ENCODE data around the gene RTEL1.
"Not testable (repeated sequence)": the region's sequence is repeated elsewhere in the genome, so short reads cannot be mapped to it uniquely, and the experiment has no call there.

RTEL1 gene

GRCh38 chr20:63620991-63621390, 37.1 kb upstream of the RTEL1 start:
- Histone ChIP-seq H3K4me3 (ENCODE audit: low read length) (no peak overlapping the region), H3K9ac (ENCODE audit: low read length) (no peak overlapping the region), H3K4me1 (ENCODE audit: control insufficient read depth, insufficient read depth, low read length) (peaks cover 3% of the 10 kb centered on the region), H3K36me3 (ENCODE audit: control insufficient read depth, insufficient read depth, low read length, severe bottlenecking) (peaks cover 23% of the 10 kb centered on the region), H3K9me3 (ENCODE audit: control insufficient read depth, low read length) (no peaks in the 10 kb centered on the region), H3K27me3 (replicated peaks; ENCODE audit: control insufficient read depth, insufficient read depth, low read length) (no peaks in the 10 kb centered on the region)
- no peak for DNase-seq (ENCODE audit: low read depth)

GRCh38 chr20:63622096-63622495, 36.0 kb upstream of the RTEL1 start:
- H3K4me1 ChIP-seq (ENCODE audit: control insufficient read depth, insufficient read depth, low read length), result peaks cover 3% of the 10 kb centered on the region
- no peak overlapping the region for H3K9ac ChIP-seq (ENCODE audit: low read length)
- no peaks in the 10 kb centered on the region for H3K9me3 ChIP-seq (ENCODE audit: control insufficient read depth, low read length)
- H3K4me3 ChIP-seq (ENCODE audit: low read length), result no peak overlapping the region
- peaks cover 16% of the 10 kb centered on the region for H3K36me3 ChIP-seq (ENCODE audit: control insufficient read depth, insufficient read depth, low read length, severe bottlenecking)
- DNase-seq (ENCODE audit: low read depth), result no peak
- no peaks in the 10 kb centered on the region for H3K27me3 ChIP-seq (replicated peaks; ENCODE audit: control insufficient read depth, insufficient read depth, low read length)

- peaks cover 3% of the 10 kb centered on the region for H3K4me1 ChIP-seq (ENCODE audit: control insufficient read depth, insufficient read depth, low read length)
- peaks cover 12% of the 10 kb centered on the region for H3K36me3 ChIP-seq (ENCODE audit: control insufficient read depth, insufficient read depth, low read length, severe bottlenecking)
- DNase-seq (ENCODE audit: low read depth), result no peak
- no peaks in the 10 kb centered on the region for H3K9me3 ChIP-seq (ENCODE audit: control insufficient read depth, low read length)
- H3K27me3 ChIP-seq (replicated peaks; ENCODE audit: control insufficient read depth, insufficient read depth, low read length), result no peaks in the 10 kb centered on the region
- no peak overlapping the region for H3K4me3 ChIP-seq (ENCODE audit: low read length)
- H3K9ac ChIP-seq (ENCODE audit: low read length), result no peak overlapping the region
Observed at GRCh38 chr20:63622732-63623131, 35.4 kb upstream of the RTEL1 start.

- no peaks in the 10 kb centered on the region for H3K36me3 ChIP-seq (ENCODE audit: control insufficient read depth, insufficient read depth, low read length, severe bottlenecking)
- H3K4me1 ChIP-seq (ENCODE audit: control insufficient read depth, insufficient read depth, low read length), result peaks cover 14% of the 10 kb centered on the region
- DNase-seq (ENCODE audit: low read depth), result peak; percentile 60
- H3K9me3 ChIP-seq (ENCODE audit: control insufficient read depth, low read length), result no peaks in the 10 kb centered on the region
- H3K9ac ChIP-seq (ENCODE audit: low read length), result no peak overlapping the region
- H3K27me3 ChIP-seq (replicated peaks; ENCODE audit: control insufficient read depth, insufficient read depth, low read length), result no peaks in the 10 kb centered on the region
- no peak overlapping the region for H3K4me3 ChIP-seq (ENCODE audit: low read length)
Observed at GRCh38 chr20:63624486-63624885, 33.6 kb upstream of the RTEL1 start.

GRCh38 chr20:63625771-63626423, 32.2 kb upstream of the RTEL1 start:
- Histone ChIP-seq H3K9ac (ENCODE audit: low read length) (peak overlapping the region; percentile 95), H3K27me3 (replicated peaks; ENCODE audit: control insufficient read depth, insufficient read depth, low read length) (no peaks in the 10 kb centered on the region), H3K4me1 (ENCODE audit: control insufficient read depth, insufficient read depth, low read length) (peaks cover 14% of the 10 kb centered on the region), H3K9me3 (ENCODE audit: control insufficient read depth, low read length) (no peaks in the 10 kb centered on the region), H3K36me3 (ENCODE audit: control insufficient read depth, insufficient read depth, low read length, severe bottlenecking) (no peaks in the 10 kb centered on the region), H3K4me3 (ENCODE audit: low read length) (peak overlapping the region; percentile 89)
- DNase-seq (ENCODE audit: low read depth), result peak; percentile 59

- Histone ChIP-seq H3K36me3 (ENCODE audit: control insufficient read depth, insufficient read depth, low read length, severe bottlenecking) (no peaks in the 10 kb centered on the region), H3K9ac (ENCODE audit: low read length) (peak within 1 kb of the TSS; percentile 99), H3K4me1 (ENCODE audit: control insufficient read depth, insufficient read depth, low read length) (peaks cover 14% of the 10 kb centered on the region), H3K9me3 (ENCODE audit: control insufficient read depth, low read length) (no peaks in the 10 kb centered on the region), H3K27me3 (replicated peaks; ENCODE audit: control insufficient read depth, insufficient read depth, low read length) (no peaks in the 10 kb centered on the region), H3K4me3 (ENCODE audit: low read length) (peak within 1 kb of the TSS; percentile 96)
- peak; percentile 83 for DNase-seq (ENCODE audit: low read depth)
Observed at GRCh38 chr20:63626424-63627128, 31.5 kb upstream of the RTEL1 start, which contains the start of gene GMEB2. Gene GMEB2 (minus strand): TSS chr20:63627101. CDS start chr20:63619397, 7,704 bp downstream.

GRCh38 chr20:63627129-63627750, 30.9 kb upstream of the RTEL1 start:
- Histone ChIP-seq H3K4me1 (ENCODE audit: control insufficient read depth, insufficient read depth, low read length) (peaks cover 14% of the 10 kb centered on the region), H3K9me3 (ENCODE audit: control insufficient read depth, low read length) (no peaks in the 10 kb centered on the region), H3K36me3 (ENCODE audit: control insufficient read depth, insufficient read depth, low read length, severe bottlenecking) (no peaks in the 10 kb centered on the region), H3K9ac (ENCODE audit: low read length) (peak overlapping the region; percentile 99), H3K27me3 (replicated peaks; ENCODE audit: control insufficient read depth, insufficient read depth, low read length) (no peaks in the 10 kb centered on the region), H3K4me3 (ENCODE audit: low read length) (peak overlapping the region; percentile 96)
- DNase-seq (ENCODE audit: low read depth), result peak; percentile 97

- H3K36me3 ChIP-seq (ENCODE audit: control insufficient read depth, insufficient read depth, low read length, severe bottlenecking), result no peaks in the 10 kb centered on the region
- H3K9me3 ChIP-seq (ENCODE audit: control insufficient read depth, low read length), result no peaks in the 10 kb centered on the region
- H3K4me3 ChIP-seq (ENCODE audit: low read length), result peak overlapping the region; percentile 96
- no peak for DNase-seq (ENCODE audit: low read depth)
- peak overlapping the region; percentile 99 for H3K9ac ChIP-seq (ENCODE audit: low read length)
- no peaks in the 10 kb centered on the region for H3K27me3 ChIP-seq (replicated peaks; ENCODE audit: control insufficient read depth, insufficient read depth, low read length)
- peaks cover 14% of the 10 kb centered on the region for H3K4me1 ChIP-seq (ENCODE audit: control insufficient read depth, insufficient read depth, low read length)
Observed at GRCh38 chr20:63627751-63628245, 30.3 kb upstream of the RTEL1 start.

- Histone ChIP-seq H3K9me3 (ENCODE audit: control insufficient read depth, low read length) (no peaks in the 10 kb centered on the region), H3K4me3 (ENCODE audit: low read length) (peak overlapping the region; percentile 96)
- peak; percentile 55 for DNase-seq (ENCODE audit: low read depth)
Observed at GRCh38 chr20:63628246-63628975, 29.7 kb upstream of the RTEL1 start.

GRCh38 chr20:63630956-63631355, 27.2 kb upstream of the RTEL1 start:
- H3K36me3 ChIP-seq (ENCODE audit: control insufficient read depth, insufficient read depth, low read length, severe bottlenecking); H3K9ac ChIP-seq (ENCODE audit: low read length); H3K4me3 ChIP-seq (ENCODE audit: low read length); DNase-seq (ENCODE audit: low read depth); H3K9me3 ChIP-seq (ENCODE audit: control insufficient read depth, low read length); H3K27me3 ChIP-seq (replicated peaks; ENCODE audit: control insufficient read depth, insufficient read depth, low read length): not testable (repeated sequence)
- H3K4me1 ChIP-seq (ENCODE audit: control insufficient read depth, insufficient read depth, low read length), result peaks cover 11% of the 10 kb centered on the region

More at GRCh38 chr20:63628246-63628975, 29.7 kb upstream of the RTEL1 start:
- H3K36me3 ChIP-seq (ENCODE audit: control insufficient read depth, insufficient read depth, low read length, severe bottlenecking), result no peaks in the 10 kb centered on the region
- H3K4me1 ChIP-seq (ENCODE audit: control insufficient read depth, insufficient read depth, low read length), result peaks cover 14% of the 10 kb centered on the region
- H3K9ac ChIP-seq (ENCODE audit: low read length), result peak overlapping the region; percentile 99
- no peaks in the 10 kb centered on the region for H3K27me3 ChIP-seq (replicated peaks; ENCODE audit: control insufficient read depth, insufficient read depth, low read length)

GRCh38 chr20:63631426-63631825, 26.7 kb upstream of the RTEL1 start:
- not testable (repeated sequence) for H3K36me3 ChIP-seq (ENCODE audit: control insufficient read depth, insufficient read depth, low read length, severe bottlenecking); H3K9ac ChIP-seq (ENCODE audit: low read length); H3K27me3 ChIP-seq (replicated peaks; ENCODE audit: control insufficient read depth, insufficient read depth, low read length); DNase-seq (ENCODE audit: low read depth); H3K9me3 ChIP-seq (ENCODE audit: control insufficient read depth, low read length); H3K4me3 ChIP-seq (ENCODE audit: low read length)
- peaks cover 11% of the 10 kb centered on the region for H3K4me1 ChIP-seq (ENCODE audit: control insufficient read depth, insufficient read depth, low read length)

Measured in adipocyte (in vitro differentiated cells).